GM20000 (cell line): ENCODE data around the gene COL4A3.
"Not testable (repeated sequence)": the region's sequence is repeated elsewhere in the genome, so short reads cannot be mapped to it uniquely, and the experiment has no call there.

Source experiments
- DNase-seq: peaks from one replicate; pipeline ENCODE4 v3.0.0; 2012; ENCODE audit warnings: low spot score
- CTCF ChIP-seq: IDR thresholded peaks from 2 replicates; pipeline ENCODE4 v1.5.1; 2012; ENCODE audit warnings: mild to moderate bottlenecking, control low read depth; ENCODE audit errors: extremely low read depth, missing control alignments

Gene COL4A3

GRCh38 chr2:227207573-227207972, 43.1 kb downstream of the COL4A3 start:
- no peak for TF ChIP-seq CTCF
- DNase-seq, result no peak

- no peak for TF ChIP-seq CTCF
- DNase-seq, result no peak
Observed at GRCh38 chr2:227214622-227215041, 50.2 kb downstream of the COL4A3 start.

GRCh38 chr2:227219312-227220105, 55.1 kb downstream of the COL4A3 start:
- no peak for DNase-seq
- no peak for TF ChIP-seq CTCF

DNA sequence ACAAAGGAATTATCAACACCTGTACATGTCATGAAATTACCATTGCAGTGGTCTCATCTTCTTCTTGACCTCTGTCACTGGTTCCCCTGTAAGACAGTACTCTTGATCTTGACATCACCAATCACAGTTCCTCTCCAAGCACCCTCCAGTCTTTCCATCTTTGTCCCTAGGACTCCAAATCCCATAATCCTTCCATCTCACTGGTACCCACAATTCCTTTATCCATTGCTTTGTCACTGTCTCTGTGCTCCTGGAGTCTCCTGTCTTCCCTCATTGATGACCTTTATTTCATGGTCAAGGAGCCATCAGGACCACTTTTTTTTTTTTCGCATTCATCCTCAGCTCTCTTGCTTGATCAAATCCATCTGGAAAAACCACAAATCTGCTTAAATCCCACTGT, 56.7 kb downstream of the COL4A3 start:
- no peak for TF ChIP-seq CTCF
- no peak for DNase-seq

GRCh38 chr2:227222292-227222691, 57.9 kb downstream of the COL4A3 start:
- no peak for TF ChIP-seq CTCF
- DNase-seq, result no peak

GRCh38 chr2:227225641-227226040, 61.2 kb downstream of the COL4A3 start:
- DNase-seq, result not testable (repeated sequence)

- no peak for TF ChIP-seq CTCF
- no peak for DNase-seq
Observed at GRCh38 chr2:227228061-227228667, 63.7 kb downstream of the COL4A3 start.

GRCh38 chr2:227230151-227230550, 65.7 kb downstream of the COL4A3 start:
- TF ChIP-seq CTCF, result no peak

More at GRCh38 chr2:227230151-227230550, 65.7 kb downstream of the COL4A3 start:
- DNase-seq, result no peak
